GM18499 (cell line): ENCODE data around the gene VGLL4.
"Not testable (repeated sequence)": the region's sequence is repeated elsewhere in the genome, so short reads cannot be mapped to it uniquely, and the experiment has no call there.

Experiments used
- ATAC-seq: cut with Tn5 transposase; IDR thresholded peaks from one replicate; pipeline ENCODE4 v1.9.1; 2021; ENCODE audit warnings: moderate number of reproducible peaks; ENCODE audit not compliant: insufficient read depth, unreplicated experiment

VGLL4 gene, protein sequence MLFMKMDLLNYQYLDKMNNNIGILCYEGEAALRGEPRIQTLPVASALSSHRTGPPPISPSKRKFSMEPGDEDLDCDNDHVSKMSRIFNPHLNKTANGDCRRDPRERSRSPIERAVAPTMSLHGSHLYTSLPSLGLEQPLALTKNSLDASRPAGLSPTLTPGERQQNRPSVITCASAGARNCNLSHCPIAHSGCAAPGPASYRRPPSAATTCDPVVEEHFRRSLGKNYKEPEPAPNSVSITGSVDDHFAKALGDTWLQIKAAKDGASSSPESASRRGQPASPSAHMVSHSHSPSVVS

DNA sequence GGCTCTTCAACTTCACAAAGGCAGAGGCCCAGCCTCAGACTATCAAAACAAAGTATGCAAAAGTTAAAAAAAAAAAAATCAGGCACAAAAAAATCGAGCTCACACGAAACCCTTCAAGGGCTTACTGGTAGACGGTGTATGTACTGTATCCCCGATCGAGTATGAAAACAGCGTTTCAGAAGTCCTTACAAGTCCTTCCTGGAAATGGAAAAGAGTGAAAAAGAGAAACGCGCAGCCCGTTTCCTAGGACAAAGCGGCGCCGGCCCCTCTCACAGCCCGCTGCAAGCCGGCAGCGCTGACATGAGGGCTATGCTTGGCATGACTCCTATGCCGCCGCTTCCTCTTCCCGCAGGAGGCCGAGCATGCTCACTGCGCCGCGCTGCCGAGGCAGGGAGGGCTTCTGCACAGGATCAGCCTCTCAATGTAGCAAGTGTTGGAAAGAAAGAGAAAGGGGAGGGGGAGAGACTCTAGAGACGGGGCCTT lies at the start of gene VGLL4:
Gene VGLL4, minus strand, starts transcription at position 311 of the 483 bp plus-strand sequence. CDS start 397 bp downstream, outside the sequence.
- no peak for ATAC-seq

DNA sequence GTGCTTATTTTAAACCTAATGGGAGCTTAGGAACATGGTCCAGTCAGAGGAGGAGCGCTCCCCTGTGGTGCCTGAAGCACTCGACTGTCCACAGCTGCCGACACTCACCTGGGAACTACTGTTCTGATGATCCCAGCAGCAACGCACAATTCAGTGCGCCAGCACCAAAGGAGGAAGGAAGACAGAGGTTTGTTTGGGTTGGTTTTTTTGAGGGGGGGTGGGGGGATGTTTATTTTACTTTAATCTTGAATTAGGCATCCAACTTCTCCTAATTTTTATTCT lies 48.8 kb upstream of the VGLL4 start:
- ATAC-seq: no peak

DNA sequence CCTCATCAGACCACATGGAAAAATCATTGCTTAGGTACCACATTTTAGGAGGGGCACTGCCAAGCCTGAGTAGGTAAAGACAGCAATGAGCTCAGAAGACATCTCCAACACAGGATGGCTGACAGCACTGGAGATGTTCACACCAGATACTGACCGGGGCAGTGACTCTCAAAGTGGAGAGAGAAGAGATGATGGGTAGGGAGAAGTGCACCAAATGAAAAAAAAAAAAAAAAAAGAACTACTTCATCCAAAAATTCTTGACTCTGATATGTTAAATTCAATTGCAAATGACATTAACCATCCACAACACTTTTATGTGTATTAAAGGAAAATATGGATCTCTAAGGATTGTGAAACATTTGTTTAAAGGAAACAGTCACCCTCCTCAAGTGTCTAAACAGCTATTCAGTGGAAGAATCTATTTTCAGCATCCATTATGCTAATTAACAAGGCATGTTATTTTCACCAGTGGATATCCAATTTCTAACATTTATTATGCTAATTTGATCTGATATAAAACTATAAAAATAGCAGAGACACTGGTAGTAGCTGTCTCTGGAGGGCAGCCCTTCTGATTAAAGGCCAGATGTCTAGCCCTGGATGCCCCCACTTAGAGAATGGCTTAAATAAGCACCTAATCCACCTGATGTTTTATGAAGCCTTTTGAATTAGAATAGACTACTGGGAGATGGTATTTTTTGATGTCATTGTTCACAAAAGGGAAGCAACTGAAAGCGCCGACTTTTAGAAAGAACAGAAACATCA lies 48.2 kb upstream of the VGLL4 start:
- no peak for ATAC-seq

DNA sequence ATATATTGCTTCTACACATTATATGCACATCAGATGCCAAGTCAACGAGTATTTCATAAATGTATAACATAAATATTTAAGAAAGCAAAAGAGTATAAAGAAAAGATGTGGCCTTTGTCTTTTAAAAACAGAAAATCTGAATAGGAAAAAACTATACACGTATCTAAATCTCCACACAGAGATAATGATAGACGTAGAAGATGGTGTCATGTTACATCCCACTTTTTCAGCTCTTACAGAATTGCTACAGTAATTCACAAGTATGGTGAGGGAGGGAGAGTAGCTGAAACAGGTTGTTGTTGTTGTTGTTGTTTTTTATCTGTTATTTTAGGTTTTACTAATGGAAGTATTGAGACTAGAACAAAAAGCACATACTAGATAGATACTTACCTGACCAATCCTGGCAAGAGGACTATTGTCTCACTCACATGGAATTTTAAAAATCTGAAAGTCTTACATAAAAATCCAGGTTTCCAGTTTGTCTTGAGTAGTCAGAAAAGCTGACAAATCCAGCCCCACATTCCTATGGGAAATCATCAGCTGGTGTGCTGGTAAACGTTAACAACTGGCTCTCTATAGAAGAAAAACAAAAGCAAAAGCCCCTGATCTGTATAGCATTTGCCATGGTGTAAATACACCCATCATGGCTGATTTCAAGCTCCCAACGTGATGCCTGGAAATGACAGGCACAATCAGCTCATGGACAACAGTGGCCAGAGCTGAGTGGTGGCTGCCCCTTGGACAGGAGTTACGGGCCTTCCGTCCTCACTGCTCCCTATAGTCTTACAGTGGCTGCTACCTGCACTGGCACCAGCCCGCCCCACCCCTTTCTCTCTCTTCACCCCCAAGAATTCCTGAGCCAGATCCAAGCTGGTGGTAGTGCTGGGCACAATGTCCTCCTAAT lies 47.4 kb upstream of the VGLL4 start:
- no peak for ATAC-seq

DNA sequence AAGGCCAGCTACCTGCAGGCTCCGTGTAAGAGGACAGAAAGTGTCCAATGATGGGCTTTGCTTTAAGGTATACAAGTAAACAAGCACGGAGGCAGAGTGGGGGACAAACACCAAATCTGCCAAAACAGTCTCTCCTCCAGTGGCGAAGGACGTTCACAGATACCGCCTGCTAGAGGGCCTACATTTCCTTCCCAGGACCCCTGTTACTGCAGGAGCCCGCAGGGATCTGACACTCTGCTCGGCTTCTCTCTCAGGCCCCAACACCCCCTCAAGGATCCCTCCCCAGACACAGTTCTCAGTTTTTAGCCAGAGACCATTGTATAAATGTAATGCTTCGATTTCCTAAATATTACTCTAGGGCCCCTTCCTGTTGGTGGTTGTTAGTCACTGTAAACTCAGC lies 46.0 kb upstream of the VGLL4 start:
- ATAC-seq: no peak

DNA sequence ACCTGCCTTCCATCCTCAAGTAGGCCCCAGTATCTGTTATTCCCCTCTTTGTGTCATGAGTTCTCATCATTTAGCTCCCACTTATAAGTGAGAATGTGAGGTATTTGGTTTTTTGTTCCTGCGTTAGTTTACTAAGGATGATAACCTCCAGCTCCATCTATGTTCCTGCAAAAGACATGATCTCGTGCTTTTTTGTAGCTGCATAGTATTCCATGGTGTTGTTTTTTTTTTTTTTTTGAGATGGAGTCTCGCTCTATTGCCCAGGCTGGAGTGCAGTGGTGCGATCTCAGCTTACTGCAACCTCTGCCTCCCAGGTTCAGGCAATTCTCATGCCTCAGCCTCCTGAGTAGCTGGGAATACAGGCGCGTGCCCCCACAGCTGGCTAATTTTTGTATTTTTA lies 41.3 kb upstream of the VGLL4 start:
- ATAC-seq: not testable (repeated sequence)

DNA sequence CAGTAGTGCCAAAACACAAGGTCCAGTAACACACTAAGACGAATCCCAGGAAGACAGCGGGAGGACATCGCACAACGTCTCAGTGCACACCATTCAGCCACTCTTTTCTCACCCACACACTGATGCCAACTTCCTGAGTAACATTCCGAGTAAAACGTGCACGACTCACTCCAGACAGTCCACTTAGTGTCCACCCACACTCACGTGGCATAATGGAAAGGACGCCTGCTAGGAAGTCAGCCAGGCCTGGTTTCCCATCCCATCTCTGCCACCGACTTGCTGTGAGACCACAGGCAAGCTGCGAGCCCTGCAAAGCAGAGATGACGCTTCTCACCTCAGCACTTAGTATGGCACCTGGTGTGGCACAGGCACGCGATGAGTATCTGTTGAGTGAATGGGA lies 36.8 kb upstream of the VGLL4 start:
- ATAC-seq: no peak

DNA sequence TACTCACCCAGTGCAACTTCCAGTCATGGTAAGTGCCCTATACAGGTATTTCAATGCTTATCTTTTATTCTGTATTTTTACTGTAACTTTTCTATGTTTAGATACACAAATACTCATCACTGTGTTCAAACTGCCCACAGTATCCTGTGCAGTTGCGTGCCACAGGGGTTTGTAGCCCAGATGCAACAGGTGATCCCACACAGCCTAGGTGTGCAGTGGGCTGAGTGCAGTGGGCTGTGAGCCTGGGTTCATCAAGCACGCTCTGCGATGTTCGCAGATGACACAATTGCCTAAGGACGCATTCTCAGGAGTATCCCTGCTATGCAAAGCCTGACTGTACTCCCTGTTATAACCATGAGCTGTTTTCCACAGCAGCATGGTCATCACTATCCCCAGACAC lies 36.2 kb upstream of the VGLL4 start:
- ATAC-seq: no peak

DNA sequence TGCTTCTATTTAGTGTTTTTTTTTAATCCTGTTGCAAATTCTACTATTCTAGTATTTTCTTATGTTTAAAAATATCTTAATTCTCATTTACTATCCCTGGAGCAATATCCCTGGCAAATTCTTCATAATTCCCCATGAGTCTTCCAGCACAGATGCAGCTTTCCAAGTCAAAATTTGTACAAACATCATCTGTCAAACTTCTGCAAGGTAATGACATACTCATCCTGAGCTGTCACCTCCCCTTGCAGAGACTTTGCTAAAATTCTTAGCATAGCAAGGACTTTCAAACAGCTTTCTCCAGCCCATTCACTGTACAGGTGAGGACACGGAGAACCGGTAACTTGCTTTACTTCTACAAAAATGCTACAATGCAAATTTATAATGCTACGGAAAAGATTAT lies 28.6 kb upstream of the VGLL4 start:
- no peak for ATAC-seq

DNA sequence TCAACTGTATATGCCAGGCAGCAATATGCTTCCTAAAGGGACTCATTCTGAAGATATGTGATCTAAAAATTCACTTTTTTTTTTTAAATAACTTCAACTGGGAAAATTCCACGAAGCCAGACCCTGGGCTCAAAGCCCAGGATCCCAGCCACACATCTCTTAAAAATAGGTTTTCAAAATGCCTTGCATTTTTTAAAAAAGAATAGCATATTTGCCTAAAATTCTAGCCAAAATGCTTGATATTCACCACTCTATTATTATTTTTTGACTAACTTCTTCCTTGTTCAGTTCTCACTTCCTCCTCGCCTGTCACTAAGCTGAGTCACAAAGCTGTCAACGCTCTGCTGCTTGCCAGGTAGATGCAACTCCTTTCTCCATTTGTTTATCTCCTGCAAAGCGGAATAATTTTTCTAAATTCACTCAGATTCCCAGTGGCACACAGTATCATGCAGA lies 28.0 kb upstream of the VGLL4 start:
- no peak for ATAC-seq

DNA sequence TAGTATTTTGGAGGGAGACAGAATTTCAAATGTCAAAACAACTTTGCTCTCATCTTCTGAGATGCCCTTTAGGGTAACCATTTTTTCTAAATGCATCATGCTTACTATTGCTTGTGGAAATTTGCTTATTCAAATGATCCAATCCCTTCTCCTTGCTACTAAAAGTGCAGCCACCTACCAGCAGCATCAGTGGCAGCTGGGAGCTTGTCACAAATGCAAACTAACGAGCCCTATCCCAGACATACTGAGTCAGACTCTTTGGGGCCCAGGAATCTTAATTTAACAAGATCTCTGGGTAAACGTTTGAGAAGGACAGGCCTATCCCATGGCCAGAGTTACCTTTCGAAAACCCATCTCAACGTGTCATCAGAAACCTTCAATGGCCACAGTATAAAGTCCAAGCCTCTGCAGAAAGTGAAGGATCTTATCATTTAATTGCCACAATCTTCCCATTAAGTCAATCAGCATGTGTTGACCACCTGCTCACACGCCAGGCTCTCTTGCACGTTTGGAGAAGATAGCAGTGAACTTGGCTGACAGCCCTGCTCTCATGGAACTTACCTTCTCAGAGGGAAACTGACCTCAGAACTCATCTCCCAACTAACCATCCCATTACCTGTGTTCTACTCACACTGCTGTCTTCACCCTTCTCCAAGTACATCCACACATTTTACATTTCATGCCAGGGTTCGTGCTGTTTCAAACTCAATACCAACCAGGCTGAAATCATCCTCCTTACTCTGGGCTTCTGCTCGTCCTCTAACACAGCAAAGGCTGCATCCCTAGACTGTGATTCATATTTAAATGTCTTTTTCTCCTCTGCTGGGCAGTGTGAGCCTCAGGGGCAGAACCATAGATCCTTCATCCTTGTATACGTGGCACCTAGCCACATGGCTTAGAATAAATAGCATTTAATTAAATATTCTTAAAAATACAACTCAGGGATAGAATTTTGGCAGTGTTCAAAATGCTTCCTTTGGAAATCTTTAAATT lies 24.8 kb upstream of the VGLL4 start:
- ATAC-seq: no peak

DNA sequence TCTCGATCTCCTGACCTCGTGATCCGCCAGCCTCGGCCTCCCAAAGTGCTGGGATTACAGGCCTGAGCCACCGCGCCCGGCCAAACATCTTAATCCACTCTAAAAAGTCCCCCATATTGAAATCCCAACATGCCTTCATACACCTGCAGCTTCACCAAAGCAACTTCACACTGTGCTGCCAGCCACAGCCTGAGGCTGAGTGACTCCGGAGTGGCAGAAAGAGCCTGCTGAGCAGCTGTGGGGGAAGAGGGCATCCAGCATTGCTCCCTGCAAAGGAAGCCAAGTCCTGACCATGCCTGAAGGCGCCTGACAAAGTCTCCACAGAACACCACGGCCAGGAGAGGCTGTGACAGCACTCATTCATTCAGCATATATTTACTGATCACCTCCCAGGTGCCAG lies 21.6 kb upstream of the VGLL4 start:
- ATAC-seq: no peak

DNA sequence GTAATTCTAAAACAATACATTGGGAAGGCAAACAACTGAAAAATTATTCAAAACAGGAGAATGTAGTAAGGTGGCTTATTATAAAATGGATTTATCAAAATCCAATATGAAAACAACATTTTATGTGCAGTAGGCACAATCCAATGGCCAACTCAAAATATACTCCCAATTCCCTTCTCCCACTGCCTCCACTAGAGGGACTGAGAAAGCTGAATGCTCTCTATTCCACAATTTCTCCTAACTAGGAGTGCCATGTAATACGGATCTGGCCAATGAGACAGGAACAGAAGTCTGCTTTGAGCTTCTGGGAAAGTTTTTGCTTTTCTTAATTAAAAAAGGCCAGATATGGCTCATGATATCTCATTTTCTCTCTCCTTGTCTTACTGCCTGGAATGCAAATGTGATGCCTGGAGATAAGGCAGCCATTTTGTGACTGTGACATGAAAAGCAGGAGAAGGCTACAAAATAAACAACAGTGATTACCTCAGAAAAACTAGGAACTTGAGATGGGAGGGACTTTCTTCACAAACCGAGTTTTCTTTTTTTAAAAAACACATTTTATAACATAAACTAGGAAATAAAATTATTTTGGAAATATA lies 18.8 kb upstream of the VGLL4 start:
- no peak for ATAC-seq

DNA sequence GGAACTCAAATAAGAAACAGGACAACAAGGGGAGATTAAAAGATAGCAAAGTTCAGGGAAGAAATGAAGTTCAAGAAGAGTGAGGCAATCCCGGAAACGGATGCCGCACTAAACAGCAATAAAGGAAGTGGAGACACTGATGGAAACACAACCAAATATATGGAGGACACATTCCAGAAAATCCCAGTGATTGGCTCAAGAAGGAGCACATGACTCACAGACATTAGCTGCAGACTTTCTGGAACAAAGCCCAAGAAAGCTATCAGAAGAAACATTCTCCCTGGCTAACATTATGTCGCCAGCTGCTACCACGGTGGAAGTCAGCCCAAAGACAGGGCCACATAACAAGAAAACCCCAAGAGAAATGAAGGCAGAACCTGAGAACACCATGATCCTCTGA lies 18.1 kb upstream of the VGLL4 start:
- ATAC-seq: no peak

DNA sequence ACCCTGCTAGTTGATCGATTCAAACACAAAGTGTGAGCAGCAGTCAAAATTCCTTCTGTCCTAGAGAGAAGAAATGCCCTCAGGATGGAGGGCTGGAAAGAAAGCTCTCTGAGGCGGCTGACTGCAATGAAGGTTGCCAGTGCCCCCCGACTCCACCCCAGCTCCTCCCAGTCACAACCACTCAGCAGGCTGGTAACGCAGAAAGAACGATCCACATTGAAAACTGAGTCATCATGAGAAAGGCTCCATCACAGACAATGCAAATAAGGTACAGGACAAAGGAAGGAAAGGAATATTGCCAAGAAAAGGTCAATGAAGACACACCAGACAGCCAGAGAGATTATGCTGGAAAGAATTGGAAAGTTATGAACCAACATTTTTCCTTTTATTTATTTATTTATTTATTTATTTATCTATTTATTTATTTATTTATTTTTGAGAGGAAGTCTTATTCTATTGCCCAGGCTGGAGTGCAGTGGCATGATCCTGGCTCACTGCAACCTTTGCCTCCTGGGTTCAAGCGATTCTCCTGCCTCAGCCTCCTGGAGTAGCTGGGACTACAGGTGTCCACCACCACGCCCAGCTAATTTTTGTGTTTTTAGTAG lies 17.4 kb upstream of the VGLL4 start:
- no peak for ATAC-seq

DNA sequence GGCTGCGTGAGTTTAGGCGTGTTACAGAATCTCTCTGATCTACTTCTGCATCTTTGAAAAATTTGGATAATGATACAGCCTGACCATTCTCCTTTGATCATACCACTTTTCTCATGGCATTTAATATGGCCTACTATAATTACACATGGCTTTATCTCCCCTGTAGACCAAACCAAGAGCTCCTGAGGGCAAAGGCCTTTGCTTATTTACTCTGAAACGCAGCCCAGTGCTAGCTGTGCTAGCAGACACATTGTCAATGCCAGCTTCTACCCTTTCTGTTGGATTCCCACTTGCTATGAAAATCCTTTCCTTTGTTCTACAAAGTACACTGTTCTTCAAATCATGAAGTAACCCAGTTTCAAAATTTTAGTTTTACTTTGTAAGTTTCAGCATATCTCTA lies 16.5 kb upstream of the VGLL4 start:
- no peak for ATAC-seq

DNA sequence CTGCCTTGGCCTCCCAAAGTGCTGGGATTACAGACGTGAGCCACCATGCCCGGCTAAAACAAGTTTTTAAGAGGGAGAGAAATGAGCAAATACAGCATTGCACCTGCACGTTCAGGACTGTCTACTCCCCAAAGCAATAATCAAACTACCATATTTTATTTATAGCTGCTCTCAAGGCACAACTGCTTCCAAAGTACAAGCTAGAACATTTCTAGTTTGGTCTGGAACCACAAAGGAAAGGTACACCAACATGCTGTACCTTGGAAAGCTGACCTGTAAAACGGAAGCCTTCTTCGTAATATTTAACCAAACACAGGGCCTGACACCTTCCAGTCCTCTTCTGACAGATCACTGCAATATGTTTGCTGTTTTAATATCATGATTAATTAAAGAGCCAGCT lies 14.5 kb upstream of the VGLL4 start:
- no peak for ATAC-seq

DNA sequence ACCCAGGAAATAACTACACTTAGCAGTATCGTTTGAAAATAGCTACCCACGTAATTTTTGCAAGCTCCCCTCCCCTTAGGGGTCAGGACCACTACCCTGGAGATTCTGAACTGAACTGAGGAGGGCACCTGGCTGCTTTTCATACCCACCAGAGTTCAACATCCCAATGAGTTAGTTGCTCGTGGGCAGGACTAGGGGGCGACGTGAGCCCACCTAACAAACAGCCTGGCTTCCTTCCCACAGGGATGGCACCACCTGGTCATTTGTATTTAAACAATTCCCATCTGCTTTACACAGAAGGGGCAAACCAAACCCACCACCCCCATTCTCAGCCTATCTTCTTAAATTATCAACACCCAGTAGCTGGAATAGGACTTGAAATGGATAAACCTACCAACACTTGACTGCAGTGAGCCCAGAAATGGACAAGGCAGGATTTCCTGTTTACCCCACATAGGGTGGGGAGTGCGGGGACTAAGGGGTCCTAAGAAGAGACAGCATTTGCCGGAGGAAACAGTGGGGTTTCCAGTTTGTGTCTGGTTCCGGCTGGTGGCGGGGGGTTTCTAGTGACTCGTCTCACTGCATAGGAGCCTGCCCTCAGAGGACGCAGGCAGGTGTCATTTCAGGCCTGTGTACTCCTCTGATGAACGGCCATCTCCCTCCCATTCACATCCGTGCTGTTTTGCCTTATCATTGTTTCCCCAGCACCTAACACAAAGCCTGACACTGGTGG lies 11.6 kb upstream of the VGLL4 start:
- ATAC-seq: no peak
